Measurements from ENCODE around the gene IL15.
"Not testable (repeated sequence)": the region's sequence is repeated elsewhere in the genome, so short reads cannot be mapped to it uniquely, and the experiment has no call there.

Gene IL15

DNA sequence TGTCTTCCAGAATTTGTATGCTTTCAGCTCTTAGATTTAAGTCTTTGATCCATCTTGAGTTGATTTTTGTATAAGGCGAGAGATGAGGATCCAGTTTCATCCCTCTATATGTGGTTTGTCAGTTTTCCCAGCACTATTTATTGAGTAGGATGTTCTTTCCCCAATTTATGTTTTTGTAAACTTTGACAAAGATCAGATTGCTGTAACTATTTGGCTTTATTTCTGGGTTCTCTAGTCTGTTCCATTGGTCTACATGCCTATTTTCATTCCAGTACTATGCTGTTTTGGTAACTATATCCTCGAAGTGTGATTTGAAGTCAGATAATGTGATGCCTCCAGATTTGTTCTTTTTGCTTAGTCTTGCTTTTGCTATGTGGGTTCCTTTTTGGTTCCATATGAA is 60.7 kb downstream of the IL15 start:
- H3K4me3 ChIP-seq (ENCODE audit: low read depth, low read length): no peak overlapping the region

GRCh38 chr4:141702472-141703182 is 66.2 kb downstream of the IL15 start:
- no peak overlapping the region for H3K4me3 ChIP-seq (ENCODE audit: low read depth, low read length)

DNA sequence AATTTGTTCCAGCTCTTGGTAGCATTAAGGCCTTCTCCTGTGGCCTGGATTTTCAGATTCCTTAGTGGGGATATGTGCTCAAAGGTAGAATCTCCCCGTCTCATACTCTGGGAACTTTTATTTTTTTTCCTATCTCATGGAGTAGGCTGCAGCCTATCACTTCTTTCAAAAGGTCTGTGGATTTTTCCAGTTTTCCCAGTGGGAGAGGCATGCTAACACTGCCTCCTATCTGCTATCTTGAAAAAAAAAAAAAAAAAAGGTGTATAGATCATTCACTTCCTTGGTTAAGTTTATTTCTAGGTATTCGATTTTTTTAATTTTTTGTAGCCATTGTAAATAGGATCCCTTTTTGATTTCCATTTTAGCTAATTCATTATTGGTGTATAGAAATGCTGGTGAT is 67.1 kb downstream of the IL15 start:
- no peak overlapping the region for H3K4me3 ChIP-seq (ENCODE audit: low read depth, low read length)

- no peak overlapping the region for H3K4me3 ChIP-seq (ENCODE audit: low read depth, low read length)
Measured at GRCh38 chr4:141705048-141705746, 68.8 kb downstream of the IL15 start.

DNA sequence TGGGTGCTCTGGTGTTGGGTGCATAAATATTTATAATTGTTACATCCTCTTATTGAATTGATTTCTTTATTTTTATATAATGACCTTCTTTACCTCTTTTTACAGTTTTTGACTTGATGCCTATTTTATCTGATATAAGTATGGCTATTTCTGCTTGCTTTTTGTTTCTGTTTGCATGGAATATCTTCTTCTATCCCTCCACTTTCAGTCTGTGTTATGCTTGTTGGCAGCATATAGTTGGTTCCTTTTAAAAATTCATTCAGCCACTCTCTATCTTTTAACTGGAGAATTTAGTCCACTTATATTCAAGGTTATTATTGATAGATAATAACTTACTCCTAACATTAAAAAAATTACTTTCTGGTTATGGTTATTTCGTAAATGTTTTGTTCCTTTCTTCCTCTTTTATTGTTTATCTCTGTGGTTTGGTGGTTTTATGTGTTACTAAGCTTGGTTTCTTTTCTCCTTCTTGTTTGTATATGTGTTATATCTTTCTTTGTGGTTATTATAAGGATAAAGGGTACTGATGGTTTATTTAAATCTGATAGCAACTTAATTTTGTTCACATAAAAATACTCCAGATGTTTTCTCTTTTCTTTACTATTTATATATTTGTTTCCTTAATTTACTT is 69.5 kb downstream of the IL15 start:
- no peak overlapping the region for H3K4me3 ChIP-seq (ENCODE audit: low read depth, low read length)

DNA sequence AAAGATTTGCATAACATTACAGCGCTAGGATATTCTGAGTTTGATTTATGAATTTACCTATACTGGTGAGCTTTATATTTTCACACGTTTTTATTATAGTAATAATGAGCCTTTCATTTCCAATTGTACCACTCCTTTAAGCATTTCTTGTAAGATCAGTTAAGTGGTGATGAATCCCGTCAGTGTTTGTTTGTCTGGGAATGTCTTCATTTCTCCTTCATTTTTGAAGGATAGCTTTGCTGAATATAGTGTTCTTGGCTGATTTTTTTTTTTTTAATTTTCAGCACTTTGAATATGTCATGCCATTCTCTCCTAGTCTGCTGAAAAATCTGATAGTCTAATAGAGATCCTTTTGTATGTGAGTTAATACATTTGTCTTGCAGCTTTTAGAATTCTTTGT is 70.1 kb downstream of the IL15 start:
- H3K4me3 ChIP-seq (ENCODE audit: low read depth, low read length): no peak overlapping the region

- no peak overlapping the region for H3K4me3 ChIP-seq (ENCODE audit: low read depth, low read length)
Measured at GRCh38 chr4:141711211-141711610, 74.8 kb downstream of the IL15 start.

GRCh38 chr4:141713185-141713584 is 76.8 kb downstream of the IL15 start:
- no peak overlapping the region for H3K4me3 ChIP-seq (ENCODE audit: low read depth, low read length)

- H3K4me3 ChIP-seq (ENCODE audit: low read depth, low read length): no peak overlapping the region
Measured at GRCh38 chr4:141713771-141714445, 77.5 kb downstream of the IL15 start.

- no peak overlapping the region for H3K4me3 ChIP-seq (ENCODE audit: low read depth, low read length)
Measured at GRCh38 chr4:141719585-141719984, 83.2 kb downstream of the IL15 start.

DNA sequence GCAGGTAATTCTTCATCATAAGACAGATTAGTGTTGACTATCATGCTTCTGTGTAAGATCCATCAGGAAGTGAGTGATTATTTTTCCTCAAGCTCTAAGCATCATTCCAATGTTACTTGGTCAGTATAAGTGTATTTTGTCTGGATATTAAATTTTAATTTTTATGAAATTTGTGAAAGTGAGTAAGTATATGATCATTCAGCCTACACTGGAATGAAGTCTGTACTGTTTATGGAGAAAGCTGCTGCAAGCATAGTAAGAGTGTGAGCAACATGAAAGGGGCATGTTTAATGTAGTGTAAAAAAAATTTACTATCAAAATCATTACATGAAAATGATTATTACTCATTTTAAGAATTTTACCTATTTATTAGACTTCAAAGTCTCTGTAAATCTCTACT is 84.8 kb downstream of the IL15 start:
- no peak overlapping the region for H3K4me3 ChIP-seq (ENCODE audit: low read depth, low read length)

GRCh38 chr4:141724646-141725045 is 88.3 kb downstream of the IL15 start:
- no peak overlapping the region for H3K4me3 ChIP-seq (ENCODE audit: low read depth, low read length)

GRCh38 chr4:141727420-141727819 is 91.0 kb downstream of the IL15 start:
- H3K4me3 ChIP-seq (ENCODE audit: low read depth, low read length): no peak overlapping the region

DNA sequence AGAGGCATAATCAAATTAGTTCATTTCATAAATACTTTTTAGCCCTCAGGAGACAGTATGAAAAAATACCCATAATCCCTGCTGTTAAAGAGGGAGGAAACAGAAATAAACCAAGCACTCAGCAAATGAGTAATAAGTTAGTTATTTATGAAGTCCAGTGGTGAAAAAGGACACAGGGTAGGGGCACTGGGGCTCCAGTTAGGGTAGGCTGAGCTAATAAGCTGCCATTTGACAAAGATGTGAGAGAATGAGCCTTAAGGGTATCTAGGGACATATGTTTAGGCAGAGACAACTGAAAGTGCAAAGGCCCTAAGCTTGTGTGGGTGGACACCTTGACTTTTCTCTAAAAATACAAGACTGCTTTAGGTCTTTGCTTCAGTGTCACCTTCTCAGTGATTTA is 94.4 kb downstream of the IL15 start:
- H3K4me3 ChIP-seq (ENCODE audit: low read depth, low read length): no peak overlapping the region

GRCh38 chr4:141731481-141731880 is 95.1 kb downstream of the IL15 start:
- H3K4me3 ChIP-seq (ENCODE audit: low read depth, low read length): no peak overlapping the region

- no peak overlapping the region for H3K4me3 ChIP-seq (ENCODE audit: low read depth, low read length)
Measured at GRCh38 chr4:141739636-141740035, 103.3 kb downstream of the IL15 start.

- H3K4me3 ChIP-seq (ENCODE audit: low read depth, low read length): no peak overlapping the region
Measured at GRCh38 chr4:141746026-141746425, 109.6 kb downstream of the IL15 start.

GRCh38 chr4:141751806-141752205 is 115.4 kb downstream of the IL15 start:
- H3K4me3 ChIP-seq (ENCODE audit: low read depth, low read length): not testable (repeated sequence)

- H3K4me3 ChIP-seq (ENCODE audit: low read depth, low read length): no peak overlapping the region
Measured at GRCh38 chr4:141757287-141757686, 120.9 kb downstream of the IL15 start.

DNA sequence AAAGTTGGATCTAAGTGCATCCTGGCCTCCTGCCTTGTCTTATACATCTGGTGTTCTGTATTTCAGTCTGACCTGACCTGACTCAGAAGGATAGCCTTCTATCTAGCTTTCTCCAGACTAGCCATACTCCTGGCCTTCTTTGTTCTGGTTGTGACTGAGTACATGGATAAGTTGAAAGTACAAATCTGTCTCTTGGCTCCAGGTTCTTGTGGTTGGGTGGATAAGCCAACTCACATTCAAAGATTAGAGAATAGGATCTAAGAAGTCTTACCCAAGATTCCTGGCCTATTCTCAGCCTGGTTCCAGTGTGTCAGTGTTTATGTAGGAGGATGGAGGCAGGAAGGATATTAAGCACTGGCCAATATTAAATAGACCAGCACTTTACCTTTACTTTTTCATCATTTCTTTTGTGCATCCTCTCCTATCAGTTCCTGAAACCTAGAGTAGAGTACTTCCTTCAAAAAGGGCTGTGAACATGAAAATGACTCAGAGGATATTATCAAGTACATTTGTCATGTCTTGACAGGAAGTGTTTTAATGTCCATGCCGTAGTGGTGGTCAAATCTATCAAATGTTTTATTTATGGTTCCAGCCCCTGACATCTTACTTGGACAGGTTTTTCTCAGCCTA is 123.5 kb downstream of the IL15 start:
- H3K4me3 ChIP-seq (ENCODE audit: low read depth, low read length): no peak overlapping the region

- H3K4me3 ChIP-seq (ENCODE audit: low read depth, low read length): no peak overlapping the region
Measured at GRCh38 chr4:141761926-141762325, 125.5 kb downstream of the IL15 start.
